HG03280 (cell line): ENCODE data around the gene ARL14EP.
A peak's percentile ranks its signal among the peaks of the same experiment; 100 is the strongest.

Experiments
- ATAC-seq: cut with Tn5 transposase; IDR thresholded peaks from one replicate; pipeline ENCODE4 v1.9.1; 2021; ENCODE audit warnings: mild to moderate bottlenecking, moderate library complexity; ENCODE audit not compliant: unreplicated experiment

The ARL14EP gene

DNA sequence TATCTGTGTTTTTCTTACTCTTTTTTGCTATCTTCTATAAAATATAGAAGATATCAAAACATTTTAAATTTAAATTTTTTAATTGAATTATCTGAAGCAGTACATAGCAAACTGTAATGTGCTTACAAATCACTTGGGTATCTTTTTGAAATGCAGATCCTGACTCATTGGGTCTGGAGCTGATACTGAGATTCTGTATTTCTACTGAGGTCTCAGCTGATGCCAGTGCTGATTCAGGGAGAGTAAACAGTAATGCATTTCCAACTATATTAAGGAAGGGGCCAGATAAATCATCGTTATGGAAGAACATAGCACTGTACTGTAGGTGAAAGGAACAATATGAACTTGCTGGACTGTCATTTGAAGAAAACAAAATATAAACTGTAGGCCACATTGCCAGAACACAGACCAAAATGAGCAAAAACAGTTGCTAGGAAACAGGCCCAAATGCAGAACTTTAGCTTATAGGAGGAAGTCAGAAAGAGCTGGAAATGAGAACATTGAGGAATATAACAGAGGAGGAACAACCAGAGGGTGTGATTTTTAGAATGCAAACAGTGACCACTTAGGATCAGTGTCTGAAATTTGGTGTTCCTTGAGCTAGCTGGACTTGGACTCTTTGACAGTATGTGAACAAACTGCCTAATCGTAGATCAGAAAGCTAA is 3.3 kb downstream of the ARL14EP start:
- ATAC-seq, result no peak

DNA sequence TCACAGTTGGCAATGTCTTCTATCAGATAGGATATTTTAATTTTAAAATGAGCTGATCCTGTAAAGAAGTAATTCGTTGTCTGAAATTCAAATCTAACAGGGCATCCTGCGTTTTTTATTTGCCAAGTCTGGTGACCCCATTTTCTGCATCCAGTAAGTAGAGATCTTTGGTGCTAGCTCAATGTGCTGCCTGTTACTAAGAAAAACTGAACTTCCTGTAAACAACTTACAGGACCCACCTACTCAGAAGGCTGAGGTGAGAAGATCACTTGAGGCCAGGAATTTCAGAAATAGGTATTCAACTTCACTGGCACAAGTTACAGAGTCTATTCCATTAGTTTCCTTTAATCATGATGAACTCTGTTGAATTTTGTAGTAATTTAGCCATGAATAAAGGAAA is 4.0 kb downstream of the ARL14EP start:
- ATAC-seq, result no peak

DNA sequence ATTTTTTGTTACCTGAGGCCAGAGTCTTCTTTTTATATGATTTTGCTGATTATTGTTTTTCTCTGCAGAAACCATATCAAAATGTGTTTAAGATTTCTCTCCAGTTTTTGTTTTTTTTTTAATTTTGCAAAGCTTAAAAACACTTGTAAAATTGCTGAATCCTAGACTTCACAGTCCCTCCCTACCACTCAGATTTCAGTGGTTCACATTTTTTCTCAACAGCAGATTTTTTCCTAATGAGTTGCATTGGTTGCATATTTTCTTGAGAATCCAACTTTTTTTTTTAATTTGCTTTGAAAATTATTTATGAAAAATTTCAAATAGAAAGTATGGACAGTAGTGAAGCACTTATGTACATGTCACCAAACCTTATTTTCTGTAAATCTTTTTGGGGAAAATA is 5.8 kb downstream of the ARL14EP start:
- no peak for ATAC-seq

DNA sequence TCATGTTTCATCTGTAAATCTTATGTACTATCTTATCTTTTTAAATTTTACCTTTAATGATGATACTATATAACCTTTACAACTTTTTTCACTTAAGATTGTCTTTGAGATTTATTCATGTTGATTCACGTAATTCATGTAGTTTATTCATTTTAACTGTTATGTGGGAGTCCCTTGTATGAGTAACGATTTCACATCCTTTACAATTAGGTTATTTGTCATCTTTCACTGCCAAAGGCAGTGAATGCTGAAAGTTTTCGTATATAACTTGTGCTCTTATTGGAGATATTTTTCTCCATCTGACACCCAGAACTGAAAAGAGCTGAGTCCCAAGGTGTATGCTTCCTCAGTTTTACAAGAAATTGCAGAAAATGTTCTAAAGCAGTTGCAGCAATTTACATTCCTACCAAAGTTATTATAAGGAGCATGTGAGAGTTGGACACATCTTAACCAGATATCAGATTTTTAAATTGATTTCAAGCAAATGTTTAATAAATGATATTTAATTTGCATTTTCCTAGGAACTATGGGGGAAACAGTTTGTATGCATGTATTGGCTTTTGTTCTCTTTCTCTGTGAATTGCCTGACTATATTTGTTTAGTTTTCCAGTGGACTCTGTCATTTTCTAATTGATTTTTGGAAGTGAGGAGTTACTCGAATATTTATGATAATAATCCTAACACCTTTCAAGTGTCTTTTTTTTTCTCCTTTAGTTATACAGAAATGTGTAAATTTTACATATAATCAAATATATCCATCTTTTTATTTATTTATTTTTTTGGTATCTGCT is 6.4 kb downstream of the ARL14EP start:
- ATAC-seq, result no peak

DNA sequence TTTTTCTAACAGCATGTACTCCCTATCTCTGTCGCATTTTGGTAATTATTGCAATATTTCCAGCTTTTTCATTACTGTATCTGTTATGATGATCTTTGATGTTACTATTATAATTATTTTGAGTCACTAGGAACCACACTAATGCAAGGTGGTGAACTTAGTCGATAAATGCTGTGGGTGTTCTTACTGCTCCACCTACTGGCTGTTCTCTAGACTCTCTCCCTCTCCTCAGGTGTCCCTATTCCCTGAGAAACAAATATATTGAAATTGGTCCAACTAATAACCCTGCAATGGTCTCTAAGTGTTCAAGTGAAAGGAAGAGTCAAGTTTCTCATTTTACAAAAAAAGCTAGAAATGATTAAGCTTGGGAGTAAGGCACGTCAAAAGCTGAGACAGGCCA is 10.5 kb downstream of the ARL14EP start:
- peak; percentile 67 for ATAC-seq

DNA sequence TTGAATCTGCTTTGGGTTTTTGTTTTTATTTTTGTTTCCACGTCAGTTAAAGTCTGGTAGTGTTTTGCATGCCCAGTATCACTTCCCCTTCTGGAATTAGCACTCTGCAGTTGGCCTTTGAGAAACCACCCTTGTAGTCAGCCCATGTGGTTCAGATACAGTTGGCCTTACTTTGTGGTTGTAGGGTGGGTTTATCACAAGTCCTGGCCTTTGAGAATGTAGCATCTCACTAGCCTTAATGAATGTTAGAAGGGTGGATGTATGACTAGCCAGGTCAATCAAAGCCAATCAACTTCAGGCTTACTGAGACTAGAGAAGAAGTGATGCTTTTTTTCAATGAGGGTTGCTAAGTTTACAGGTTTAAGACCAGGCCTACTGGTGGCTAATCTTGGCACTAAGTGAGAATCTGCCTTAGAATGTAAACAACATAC is 19.8 kb downstream of the ARL14EP start:
- peak; percentile 97 for ATAC-seq

DNA sequence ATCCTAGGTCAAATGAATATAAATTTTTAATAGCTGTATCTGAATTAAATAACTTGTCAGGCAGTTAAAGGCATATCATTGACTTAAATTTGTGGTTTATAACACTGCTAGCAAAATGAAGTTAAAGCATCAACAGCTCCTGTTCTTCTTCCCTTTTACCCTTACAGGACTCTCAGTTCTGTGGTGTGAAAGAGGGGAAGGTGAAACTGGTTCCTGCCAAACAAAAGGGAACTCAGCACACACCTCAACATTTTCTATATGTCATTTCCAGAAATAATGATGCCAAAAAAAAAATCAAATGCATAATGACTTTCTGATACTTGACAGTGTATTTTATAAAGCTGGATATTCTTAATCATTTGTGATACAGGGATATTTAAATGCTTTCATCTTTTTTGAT is 21.2 kb downstream of the ARL14EP start:
- ATAC-seq, result no peak

DNA sequence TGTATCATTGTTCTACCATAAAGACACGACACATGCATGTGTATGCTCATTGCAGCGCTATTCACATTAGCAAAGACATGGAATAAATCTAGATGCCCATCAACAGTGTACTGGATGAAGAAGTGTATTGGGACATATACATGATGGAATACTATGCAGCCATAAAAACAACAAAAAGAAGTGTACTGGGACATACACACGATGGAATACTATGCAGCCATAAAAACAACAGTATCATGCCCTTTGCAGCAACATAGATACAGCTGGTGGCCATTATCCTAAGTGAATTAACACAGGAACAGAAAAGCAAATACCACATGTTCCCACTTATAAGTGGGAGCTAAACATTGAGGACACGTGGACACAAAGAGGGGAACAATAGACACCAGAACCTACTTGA is 22.7 kb downstream of the ARL14EP start:
- ATAC-seq, result no peak

DNA sequence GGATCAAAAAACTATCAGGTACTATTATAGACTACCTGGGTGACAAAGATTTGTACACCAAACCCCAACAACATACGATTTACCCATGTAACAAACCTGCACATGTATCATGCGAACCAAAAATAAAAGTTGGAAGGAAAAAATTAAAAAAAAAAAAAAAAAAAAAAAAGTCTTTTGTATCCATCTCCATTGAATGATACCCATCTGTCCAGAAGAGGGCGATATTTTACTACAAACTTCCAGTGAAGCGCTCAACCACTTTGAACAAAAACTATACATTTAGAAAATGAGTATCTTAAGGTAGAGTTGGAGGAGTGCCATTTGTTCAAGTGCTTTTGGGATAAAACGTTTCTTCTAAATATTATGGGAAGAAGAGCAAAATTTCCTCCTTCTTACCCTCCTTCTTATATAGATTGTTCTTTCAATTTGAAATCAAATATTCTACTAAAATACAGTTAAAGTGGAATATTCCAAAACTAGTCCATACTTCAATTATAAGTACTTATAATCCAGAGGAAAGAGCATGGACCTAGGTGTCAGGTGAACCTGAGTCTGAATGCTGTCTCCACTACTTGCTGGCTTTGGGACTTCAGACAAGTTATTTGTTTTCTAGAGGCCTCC is 23.3 kb downstream of the ARL14EP start:
- no peak for ATAC-seq

DNA sequence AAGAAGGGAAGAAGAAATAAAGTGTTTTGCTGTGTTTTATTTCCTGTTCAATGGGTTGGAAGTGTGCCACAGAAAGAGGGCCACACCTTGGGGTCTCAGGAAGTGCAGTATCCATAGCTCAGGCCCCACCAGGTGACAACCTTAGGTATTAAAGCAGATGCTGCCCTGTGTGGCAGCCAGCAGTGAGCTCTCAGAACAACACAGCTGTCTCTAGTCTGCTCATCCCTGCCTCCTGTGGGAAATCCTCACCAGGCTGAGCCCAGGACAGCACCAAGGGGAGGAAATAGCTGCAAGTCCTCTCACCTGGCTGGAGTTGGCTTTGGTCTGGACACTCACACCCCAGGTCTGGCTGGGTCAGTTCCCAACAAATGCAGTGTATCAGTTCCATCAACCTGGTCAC is 25.1 kb downstream of the ARL14EP start:
- ATAC-seq, result no peak

DNA sequence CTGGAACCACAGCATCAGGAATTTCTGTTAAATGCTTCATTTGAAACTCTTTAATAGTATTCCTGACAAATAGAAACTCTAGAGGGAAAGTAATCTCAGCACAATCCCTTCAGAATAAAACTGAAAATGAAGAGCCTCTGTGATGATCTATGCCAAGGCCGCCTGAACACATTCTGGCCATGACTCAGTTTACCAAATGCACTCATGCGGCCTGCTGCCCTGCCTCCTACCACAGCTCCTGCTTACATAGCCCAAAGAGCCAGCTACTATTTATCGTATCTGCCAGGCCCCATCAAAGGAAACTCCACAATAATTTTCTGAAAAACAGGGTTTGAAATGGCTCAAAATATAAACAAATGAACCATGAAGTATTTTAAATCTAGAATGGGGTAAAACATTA is 27.0 kb downstream of the ARL14EP start:
- ATAC-seq, result no peak

DNA sequence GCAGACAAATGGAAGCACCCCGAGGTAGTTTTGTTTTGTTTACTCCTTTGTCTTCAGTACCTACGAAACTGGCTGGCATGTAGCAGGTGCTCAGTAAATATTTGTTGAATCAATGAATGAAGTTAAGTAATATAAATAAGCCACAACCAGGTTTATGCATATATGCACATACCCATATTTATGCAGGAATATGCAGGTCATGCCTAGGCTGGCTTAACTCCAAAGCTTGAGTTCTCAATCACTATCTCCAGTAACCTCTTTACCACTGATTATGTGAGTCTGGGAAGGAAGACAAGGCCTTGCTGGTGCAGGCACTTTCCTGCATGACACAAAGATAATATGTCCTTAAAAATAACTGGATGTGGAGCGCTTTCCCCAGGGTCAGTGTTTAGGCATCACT is 27.5 kb downstream of the ARL14EP start:
- ATAC-seq, result no peak

DNA sequence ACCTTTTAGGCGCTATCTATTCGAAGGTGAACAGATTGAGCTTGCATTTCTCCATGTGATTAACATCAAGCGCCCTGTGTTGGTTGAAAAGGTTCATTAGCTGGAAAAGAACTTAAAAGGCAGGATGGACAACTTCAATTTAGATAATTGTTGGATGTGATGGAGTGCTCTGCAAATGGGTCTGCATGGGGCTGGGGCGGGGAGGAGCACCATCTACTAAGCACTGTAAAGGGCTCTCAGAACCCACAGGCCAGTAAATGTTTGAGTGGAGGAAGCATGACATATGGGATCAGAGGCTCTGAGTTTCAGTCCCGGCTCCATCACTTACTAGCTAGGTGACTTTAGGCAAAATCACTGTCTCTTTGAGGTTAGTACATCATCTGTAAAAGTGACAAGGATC is 28.2 kb downstream of the ARL14EP start:
- ATAC-seq, result no peak

DNA sequence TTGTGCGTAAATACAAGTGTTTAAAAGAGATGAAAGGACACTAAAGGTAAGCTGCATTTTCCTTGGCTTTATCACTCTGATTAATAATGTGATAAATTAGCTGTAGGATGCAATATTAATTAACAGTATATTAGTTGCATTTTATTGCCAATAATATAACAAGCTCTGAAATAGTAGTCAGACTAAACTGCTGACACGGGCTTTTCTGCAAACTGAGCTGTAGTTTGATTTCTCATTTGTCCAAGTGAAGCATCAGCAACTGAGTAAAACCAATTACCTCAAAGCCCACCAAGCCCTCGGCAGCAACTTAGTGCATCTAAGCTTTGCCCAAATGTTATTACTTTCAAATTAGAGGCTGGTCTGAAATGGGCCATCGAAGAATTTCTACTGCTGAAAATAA is 33.5 kb downstream of the ARL14EP start:
- no peak for ATAC-seq

DNA sequence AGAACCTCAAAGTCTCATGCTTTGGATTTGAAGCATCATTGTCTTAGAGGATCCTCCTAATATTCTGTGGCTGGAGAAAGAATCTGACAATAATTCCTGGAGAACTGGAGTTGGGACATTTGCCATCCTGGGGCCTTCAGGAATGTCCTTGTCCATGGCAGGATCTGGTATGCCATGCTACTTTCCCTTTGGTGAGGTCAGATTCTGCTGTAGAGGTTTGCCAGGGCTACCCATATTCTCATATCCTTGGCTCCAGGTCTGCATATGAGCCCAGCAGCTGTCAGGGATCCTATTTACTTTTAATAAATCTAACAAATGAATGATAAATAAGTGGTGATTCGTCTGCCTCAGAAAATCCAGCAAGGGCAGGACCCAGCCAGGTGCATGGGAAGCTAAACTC is 35.0 kb downstream of the ARL14EP start:
- no peak for ATAC-seq

DNA sequence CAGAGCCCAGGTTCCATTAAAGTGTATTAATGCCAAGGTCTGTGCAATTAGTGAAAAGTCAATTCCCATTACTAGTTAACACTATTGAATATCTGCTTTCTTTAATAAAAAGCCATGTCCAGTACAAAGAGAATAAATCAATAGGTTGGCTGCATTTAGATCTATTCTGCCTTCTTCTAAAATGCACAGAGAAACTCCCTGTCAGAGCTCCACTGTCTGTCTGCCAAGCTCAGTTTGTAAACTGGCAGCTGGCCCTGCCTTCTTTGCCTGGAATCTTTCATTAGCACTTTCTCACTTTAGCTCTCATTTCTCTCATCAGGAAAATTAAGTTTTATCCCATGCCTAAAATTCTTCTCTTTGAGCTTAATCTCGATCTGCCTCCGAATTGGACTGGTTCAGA is 35.6 kb downstream of the ARL14EP start:
- no peak for ATAC-seq

DNA sequence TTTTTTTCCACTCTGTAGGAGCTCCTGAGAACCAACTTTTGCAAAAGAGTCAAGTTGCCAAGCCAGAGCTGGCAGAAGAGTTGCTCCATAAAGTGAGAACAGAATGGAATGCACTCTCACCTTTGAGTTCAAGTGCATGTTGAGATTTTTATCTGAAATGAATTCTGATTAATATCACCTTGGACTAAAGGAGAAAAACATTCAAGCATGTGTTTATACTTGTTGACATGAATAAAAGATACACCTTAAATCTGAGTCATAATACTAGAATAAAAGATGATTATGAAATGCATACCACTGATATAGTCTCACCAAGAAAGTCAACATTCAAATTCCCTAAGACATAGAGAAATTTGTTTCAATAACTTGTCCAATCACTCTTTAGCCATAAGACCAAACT is 37.8 kb downstream of the ARL14EP start:
- ATAC-seq, result no peak

DNA sequence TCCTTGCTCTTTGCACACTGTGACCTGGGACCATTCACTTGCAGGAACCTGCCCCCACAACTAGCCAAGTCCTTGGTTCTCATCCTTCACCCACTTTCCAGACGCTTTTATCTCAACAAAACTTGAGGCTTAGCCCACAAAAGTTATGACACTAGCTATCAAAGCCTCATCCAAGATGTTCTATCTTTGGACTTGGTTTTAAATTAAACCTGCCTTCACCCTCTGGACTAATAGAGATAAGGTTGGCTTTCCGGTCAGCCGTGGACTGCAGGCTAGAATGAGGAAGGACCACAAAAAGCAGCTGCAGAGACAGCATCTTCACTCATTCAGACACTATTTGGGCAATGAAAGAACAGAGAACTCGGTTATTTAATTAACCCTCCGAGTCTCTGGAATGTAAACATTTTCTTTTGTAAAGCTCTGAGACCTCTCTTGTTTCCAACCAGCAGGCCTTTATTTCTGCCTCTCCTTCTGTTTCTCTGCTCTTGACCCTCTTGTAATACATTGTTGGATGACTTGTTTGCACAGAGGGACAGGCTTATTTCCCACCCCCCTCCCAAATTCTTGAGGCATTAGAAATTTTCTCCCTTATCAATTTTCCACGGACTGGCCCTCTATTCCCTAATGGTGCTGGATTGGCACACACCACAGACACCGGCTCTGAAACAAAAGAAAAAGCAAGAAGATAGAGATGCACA is 41.4 kb downstream of the ARL14EP start:
- ATAC-seq, result no peak

DNA sequence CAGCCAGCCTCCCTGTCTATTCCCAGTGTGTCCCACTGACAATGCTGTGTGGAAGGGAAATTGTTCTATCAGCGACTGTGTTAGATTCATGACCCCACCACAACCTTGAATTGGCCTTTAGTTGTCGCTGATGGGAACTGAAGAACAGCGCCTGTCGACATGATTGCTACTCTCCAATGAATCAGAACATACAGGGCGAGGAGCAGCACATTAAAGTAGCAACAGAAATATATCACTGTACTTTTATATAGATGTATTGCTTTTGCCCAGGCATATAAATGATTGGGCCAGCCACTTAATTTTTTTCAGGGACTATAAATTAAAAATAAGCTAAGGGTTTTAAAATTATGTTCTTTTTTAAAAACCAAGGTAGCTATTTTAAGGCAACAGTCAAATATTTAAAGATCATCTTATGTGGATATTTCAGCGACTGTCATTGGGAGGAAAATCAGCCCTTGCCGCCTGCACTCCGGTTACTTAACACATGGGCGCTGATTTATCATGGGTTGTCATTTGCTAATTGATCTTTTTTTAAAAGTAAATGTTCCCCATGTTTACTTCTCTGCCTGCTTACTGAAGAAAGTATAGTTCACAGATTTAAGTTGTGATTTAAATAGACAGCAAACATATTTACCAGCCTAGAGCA is 42.1 kb downstream of the ARL14EP start:
- ATAC-seq, result no peak

DNA sequence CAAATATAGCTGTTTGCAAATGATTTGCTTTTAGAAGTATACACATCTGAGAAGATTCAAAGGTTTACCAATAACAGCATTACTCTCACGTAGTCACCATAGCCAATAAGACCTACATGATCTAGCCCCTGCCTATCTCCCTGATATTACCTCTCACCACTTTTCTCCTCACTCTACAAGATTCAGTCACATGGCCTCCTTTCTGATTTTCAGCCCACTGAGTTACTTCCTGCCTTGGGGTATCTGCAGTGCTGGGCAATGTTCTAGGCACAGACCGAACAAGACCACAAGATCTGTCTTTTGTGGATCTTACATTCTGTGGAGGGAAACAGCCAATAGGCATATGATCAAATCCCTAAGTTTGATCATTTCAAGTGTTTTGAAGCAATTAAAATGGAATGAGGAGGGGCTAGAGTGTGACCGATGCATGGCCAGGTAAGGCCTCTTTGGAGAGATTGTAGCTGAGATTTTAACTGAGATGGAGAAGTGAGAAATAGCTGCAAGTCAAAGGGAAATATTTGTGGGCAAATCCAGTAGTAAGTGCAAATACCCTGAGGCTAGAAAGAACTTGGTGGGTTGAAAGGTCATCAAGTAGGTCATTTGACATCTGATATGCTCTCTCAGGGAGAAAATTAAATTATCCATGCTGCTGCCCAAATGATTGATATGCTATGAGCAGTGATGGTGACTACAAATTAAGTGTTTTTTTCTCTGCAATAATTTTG is 43.1 kb downstream of the ARL14EP start:
- ATAC-seq, result no peak
